ENCODE results near the gene PLXDC2.

DNA sequence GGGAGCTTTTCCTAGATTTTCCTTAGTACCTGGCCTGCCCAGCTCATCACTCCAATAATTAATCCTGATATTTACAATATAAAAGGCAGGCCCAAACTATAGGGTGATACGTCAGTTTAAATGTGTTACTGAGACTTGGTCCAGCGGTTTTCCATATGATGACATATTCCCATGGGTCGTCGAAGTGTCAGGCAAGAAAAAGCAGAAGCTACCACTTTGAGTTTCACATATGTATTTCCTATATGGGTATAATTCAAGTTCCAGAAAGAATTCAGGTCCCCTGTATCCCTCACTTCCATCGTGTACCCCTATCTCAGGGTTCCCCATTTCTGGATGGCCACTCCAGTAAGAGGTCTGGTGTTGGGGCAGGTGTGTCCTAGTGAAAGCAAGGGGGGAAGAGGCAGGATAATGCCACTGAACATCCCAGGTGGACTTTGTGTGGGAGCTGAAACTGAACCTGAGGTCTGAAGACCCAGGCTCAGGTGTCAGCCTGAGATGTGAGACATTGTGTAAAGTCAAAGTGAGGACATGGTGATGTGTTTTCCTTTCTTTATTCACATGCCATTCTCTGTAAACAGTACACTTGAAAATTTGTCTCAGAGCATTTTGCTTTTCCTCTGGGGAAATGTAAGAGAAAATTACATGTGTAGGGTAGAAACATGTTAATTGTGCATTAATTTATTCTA lies 167.8 kb downstream of the PLXDC2 start:
- TF ChIP-seq FOXA1 (IDR thresholded peaks at IDR 0.05), result no peak
- no peak for TF ChIP-seq SP1 (IDR thresholded peaks at IDR 0.05)
- no peak for TF ChIP-seq CTBP1 (IDR thresholded peaks at IDR 0.05; ENCODE audit: borderline replicate concordance)
- no peak for TF ChIP-seq ELF4 (IDR thresholded peaks at IDR 0.05)
- no peak for TF ChIP-seq ZNF384 (IDR thresholded peaks at IDR 0.05)
- no peak for TF ChIP-seq FOXM1 (IDR thresholded peaks at IDR 0.05; ENCODE audit: borderline replicate concordance)
- no peak for TF ChIP-seq LEF1 (IDR thresholded peaks at IDR 0.05; ENCODE audit: borderline replicate concordance)
- no peak for TF ChIP-seq HDGF (IDR thresholded peaks at IDR 0.05; ENCODE audit: borderline replicate concordance)
- TF ChIP-seq ARNT (IDR thresholded peaks at IDR 0.05), result no peak
- TF ChIP-seq FOXK2 (IDR thresholded peaks at IDR 0.05), result no peak
